Esophagus mucosa (tissue), 1 donor: ENCODE measurements around the gene MYOD1. TPM values are rescaled to one million over a fixed set of nuclear protein-coding genes. Genes with fewer than 3 reads are reported as not detected.

Experiments
- ATAC-seq: fragments of 200-7000 bp; cut with Tn5 transposase; one replicate; pipeline ENCODE4 v1.9.1; 2020
- total RNA-seq: library from RNA; stranded (reverse); gene quantifications from one replicate; pipeline ENCODE4 v1.2.4, GENCODE V29; 2023
- donor health status: DM: yes; HTN: yes; CAD: no.

The MYOD1 gene
- total RNA-seq, 1 donor from 2014 or later = not detected

- ATAC-seq = no peak
These were observed 16.5 kb upstream of the MYOD1 start for GRCh38 chr11:17702876-17703275.

- no peak for ATAC-seq
These were observed 15.4 kb upstream of the MYOD1 start for GRCh38 chr11:17703951-17704350.

GRCh38 chr11:17707830-17708229, 11.5 kb upstream of the MYOD1 start:
- no peak for ATAC-seq

GRCh38 chr11:17711836-17712235, 7.5 kb upstream of the MYOD1 start:
- ATAC-seq = no peak

GRCh38 chr11:17713851-17714250, 5.5 kb upstream of the MYOD1 start:
- ATAC-seq = no peak

GRCh38 chr11:17714356-17714854, 5.0 kb upstream of the MYOD1 start:
- peak; percentile 25 for ATAC-seq

GRCh38 chr11:17714870-17715269, 4.5 kb upstream of the MYOD1 start:
- no peak for ATAC-seq

- no peak for ATAC-seq
These were observed 2.6 kb upstream of the MYOD1 start for GRCh38 chr11:17716807-17717206.

- no peak for ATAC-seq
These were observed 1.4 kb upstream of the MYOD1 start for GRCh38 chr11:17718015-17718414.

GRCh38 chr11:17718510-17718962, 835 bp upstream of the MYOD1 start:
- no peak for ATAC-seq

GRCh38 chr11:17719938-17720795, 796 bp downstream of the MYOD1 start:
- ATAC-seq = no peak

- ATAC-seq = no peak
These were observed 1.4 kb downstream of the MYOD1 start for GRCh38 chr11:17720796-17721171.

GRCh38 chr11:17721242-17721999, 2.0 kb downstream of the MYOD1 start:
- no peak for ATAC-seq

GRCh38 chr11:17722000-17722643, 2.8 kb downstream of the MYOD1 start:
- ATAC-seq = peak; percentile 32

- no peak for ATAC-seq
These were observed 4.9 kb downstream of the MYOD1 start for GRCh38 chr11:17724020-17724908.

- no peak for ATAC-seq
These were observed 5.8 kb downstream of the MYOD1 start for GRCh38 chr11:17725174-17725573.

GRCh38 chr11:17730137-17730536, 10.8 kb downstream of the MYOD1 start:
- no peak for ATAC-seq

- ATAC-seq = peak; percentile 93
These were observed 11.5 kb downstream of the MYOD1 start for GRCh38 chr11:17730608-17731462.

GRCh38 chr11:17733261-17733660, 13.9 kb downstream of the MYOD1 start:
- no peak for ATAC-seq

GRCh38 chr11:17734418-17734911, 15.1 kb downstream of the MYOD1 start, which contains the start of gene KCNC1:
Gene KCNC1 (plus strand): TSS chr11:17734781. CDS start chr11:17736003, 1,222 bp downstream.
- ATAC-seq = no peak
